Measurements from ENCODE around the gene IFNK.

Gene IFNK

DNA sequence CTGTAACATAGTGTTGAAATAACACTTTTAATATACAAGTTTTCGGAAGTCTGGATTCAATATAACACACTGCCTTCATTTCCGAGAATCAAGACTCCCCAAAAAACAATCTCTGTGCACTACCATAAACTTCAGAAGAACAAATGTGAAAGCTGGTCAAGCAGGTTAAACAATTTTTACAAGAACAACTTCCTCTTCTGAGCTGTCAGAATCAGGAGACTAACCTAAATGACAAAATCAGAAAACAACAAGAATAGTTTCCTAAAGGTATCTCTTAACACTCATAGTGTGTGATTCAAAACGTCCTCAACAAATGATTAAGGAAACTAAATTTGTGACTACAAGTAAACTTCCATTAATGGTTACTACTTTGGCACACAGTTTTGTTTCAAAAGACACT is 37.6 kb downstream of the IFNK start:
- no peak overlapping the region for H3K9ac ChIP-seq
- TF ChIP-seq, protein P1, sequence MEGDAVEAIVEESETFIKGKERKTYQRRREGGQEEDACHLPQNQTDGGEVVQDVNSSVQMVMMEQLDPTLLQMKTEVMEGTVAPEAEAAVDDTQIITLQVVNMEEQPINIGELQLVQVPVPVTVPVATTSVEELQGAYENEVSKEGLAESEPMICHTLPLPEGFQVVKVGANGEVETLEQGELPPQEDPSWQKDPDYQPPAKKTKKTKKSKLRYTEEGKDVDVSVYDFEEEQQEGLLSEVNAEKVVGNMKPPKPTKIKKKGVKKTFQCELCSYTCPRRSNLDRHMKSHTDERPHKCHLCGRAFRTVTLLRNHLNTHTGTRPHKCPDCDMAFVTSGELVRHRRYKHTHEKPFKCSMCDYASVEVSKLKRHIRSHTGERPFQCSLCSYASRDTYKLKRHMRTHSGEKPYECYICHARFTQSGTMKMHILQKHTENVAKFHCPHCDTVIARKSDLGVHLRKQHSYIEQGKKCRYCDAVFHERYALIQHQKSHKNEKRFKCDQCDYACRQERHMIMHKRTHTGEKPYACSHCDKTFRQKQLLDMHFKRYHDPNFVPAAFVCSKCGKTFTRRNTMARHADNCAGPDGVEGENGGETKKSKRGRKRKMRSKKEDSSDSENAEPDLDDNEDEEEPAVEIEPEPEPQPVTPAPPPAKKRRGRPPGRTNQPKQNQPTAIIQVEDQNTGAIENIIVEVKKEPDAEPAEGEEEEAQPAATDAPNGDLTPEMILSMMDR (conservative IDR thresholded peaks at IDR 0.05; ENCODE audit: low read depth, low read length): no peak
- no peaks in the 10 kb centered on the region for H3K36me3 ChIP-seq (ENCODE audit: insufficient read depth)
- peaks cover 12% of the 10 kb centered on the region for H3K4me1 ChIP-seq (ENCODE audit: low read depth, poor library complexity, severe bottlenecking)
- no peaks in the 10 kb centered on the region for H3K79me2 ChIP-seq (ENCODE audit: insufficient read depth, low read depth)
- H3K27ac ChIP-seq: no peak overlapping the region
- H2AFZ ChIP-seq (ENCODE audit: low read depth): no peak overlapping the region
- no peaks in the 10 kb centered on the region for H3K27me3 ChIP-seq (ENCODE audit: insufficient read depth, low read depth)
- H4K20me1 ChIP-seq (ENCODE audit: insufficient read depth): no peaks in the 10 kb centered on the region
- no peak overlapping the region for H3K4me2 ChIP-seq
- H3K4me3 ChIP-seq (IDR thresholded peaks at IDR 0.05; ENCODE audit: insufficient read depth, low read depth, low read length): no peak overlapping the region

- H3K36me3 ChIP-seq (ENCODE audit: insufficient read depth): no peaks in the 10 kb centered on the region
- no peak overlapping the region for H3K9ac ChIP-seq
- no peak overlapping the region for H3K4me2 ChIP-seq
Measured at GRCh38 chr9:27563738-27564430, 39.8 kb downstream of the IFNK start.

DNA sequence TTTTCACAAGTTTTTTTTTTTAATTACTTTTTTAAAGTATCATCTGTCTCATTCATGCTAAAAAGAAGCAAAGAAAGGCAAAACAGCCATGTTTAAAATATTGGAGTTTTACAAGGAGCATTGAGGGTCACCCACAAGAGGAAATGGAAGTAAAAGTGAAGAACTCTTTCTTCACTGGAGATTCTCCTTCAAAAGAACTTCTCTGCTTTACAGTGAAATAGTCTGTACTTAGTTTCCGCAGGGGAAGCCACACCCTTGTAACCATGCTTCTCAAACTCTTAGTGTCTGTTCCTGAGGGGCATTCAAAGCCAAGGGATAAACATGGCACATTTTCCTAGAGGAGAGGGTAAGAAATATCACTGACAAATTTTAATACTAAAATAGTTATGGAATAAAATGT is 40.6 kb downstream of the IFNK start:
- H3K27ac ChIP-seq: no peak overlapping the region
- no peak overlapping the region for H3K4me2 ChIP-seq
- no peaks in the 10 kb centered on the region for H3K27me3 ChIP-seq (ENCODE audit: insufficient read depth, low read depth)
- H2AFZ ChIP-seq (ENCODE audit: low read depth): no peak overlapping the region
- TF ChIP-seq, protein P1 (conservative IDR thresholded peaks at IDR 0.05; ENCODE audit: low read depth, low read length): no peak
- no peak overlapping the region for H3K4me3 ChIP-seq (IDR thresholded peaks at IDR 0.05; ENCODE audit: insufficient read depth, low read depth, low read length)
- H3K9ac ChIP-seq: no peak overlapping the region
- H3K79me2 ChIP-seq (ENCODE audit: insufficient read depth, low read depth): no peaks in the 10 kb centered on the region
- no peaks in the 10 kb centered on the region for H3K36me3 ChIP-seq (ENCODE audit: insufficient read depth)
- no peaks in the 10 kb centered on the region for H4K20me1 ChIP-seq (ENCODE audit: insufficient read depth)
- peaks cover 12% of the 10 kb centered on the region for H3K4me1 ChIP-seq (ENCODE audit: low read depth, poor library complexity, severe bottlenecking)

More at GRCh38 chr9:27563738-27564430, 39.8 kb downstream of the IFNK start:
- no peak overlapping the region for H2AFZ ChIP-seq (ENCODE audit: low read depth)
- H3K27me3 ChIP-seq (ENCODE audit: insufficient read depth, low read depth): no peaks in the 10 kb centered on the region
- no peaks in the 10 kb centered on the region for H3K79me2 ChIP-seq (ENCODE audit: insufficient read depth, low read depth)
- no peak overlapping the region for H3K27ac ChIP-seq
- H3K4me1 ChIP-seq (ENCODE audit: low read depth, poor library complexity, severe bottlenecking): peaks cover 12% of the 10 kb centered on the region
- no peaks in the 10 kb centered on the region for H4K20me1 ChIP-seq (ENCODE audit: insufficient read depth)
- TF ChIP-seq, protein P1 (conservative IDR thresholded peaks at IDR 0.05; ENCODE audit: low read depth, low read length): no peak
- H3K4me3 ChIP-seq (IDR thresholded peaks at IDR 0.05; ENCODE audit: insufficient read depth, low read depth, low read length): no peak overlapping the region

DNA sequence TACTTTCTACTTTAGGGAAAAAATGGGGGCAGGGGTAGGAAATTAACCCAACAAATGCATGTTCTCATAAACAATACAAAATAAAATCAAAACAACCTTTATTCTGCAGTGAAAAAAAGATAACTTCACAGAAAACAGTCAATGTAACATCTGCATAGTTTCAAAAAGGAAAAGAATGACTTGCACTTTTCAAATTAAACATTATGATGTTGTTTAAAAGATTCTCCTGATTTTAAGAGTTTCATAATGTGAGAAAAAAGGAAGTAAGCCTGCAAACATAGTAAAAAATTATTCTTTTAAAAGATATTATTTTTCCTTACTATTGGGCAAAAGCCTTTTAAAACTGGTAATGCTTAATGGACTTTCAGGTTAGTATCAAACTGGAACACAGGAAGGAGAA is 41.6 kb downstream of the IFNK start:
- H3K4me2 ChIP-seq: no peak overlapping the region
- no peaks in the 10 kb centered on the region for H3K79me2 ChIP-seq (ENCODE audit: insufficient read depth, low read depth)
- no peak overlapping the region for H3K27ac ChIP-seq
- H3K36me3 ChIP-seq (ENCODE audit: insufficient read depth): no peaks in the 10 kb centered on the region
- no peak overlapping the region for H3K9ac ChIP-seq
- no peaks in the 10 kb centered on the region for H4K20me1 ChIP-seq (ENCODE audit: insufficient read depth)
- no peak overlapping the region for H2AFZ ChIP-seq (ENCODE audit: low read depth)
- H3K27me3 ChIP-seq (ENCODE audit: insufficient read depth, low read depth): no peaks in the 10 kb centered on the region
- H3K4me1 ChIP-seq (ENCODE audit: low read depth, poor library complexity, severe bottlenecking): peaks cover 12% of the 10 kb centered on the region
- no peak overlapping the region for H3K4me3 ChIP-seq (IDR thresholded peaks at IDR 0.05; ENCODE audit: insufficient read depth, low read depth, low read length)
- TF ChIP-seq, protein P1 (conservative IDR thresholded peaks at IDR 0.05; ENCODE audit: low read depth, low read length): no peak
